H1 (cell line): ENCODE results near the gene PIGA. TPM values are rescaled to one million over a fixed set of nuclear protein-coding genes. Genes with fewer than 3 reads are reported as not detected.

ENCODE experiments used
- BRCA1 ChIP-seq: IDR thresholded peaks from 2 replicates; pipeline ENCODE4 v1.6.1; 2012; ENCODE audit warnings: low read depth, low read length, improper control_type of control experiment
- CHD1 ChIP-seq: IDR thresholded peaks from 2 replicates; pipeline ENCODE4 v1.6.1; 2012; ENCODE audit warnings: low read depth, low read length, improper control_type of control experiment
- CHD2 ChIP-seq: IDR thresholded peaks from 2 replicates; pipeline ENCODE4 v1.6.1; 2012; ENCODE audit warnings: low read length, improper control_type of control experiment
- CTBP2 ChIP-seq: IDR thresholded peaks from 2 replicates; pipeline ENCODE4 v1.7.0; 2011; ENCODE audit warnings: borderline replicate concordance, mild to moderate bottlenecking, moderate library complexity, mixed read lengths, low read length; ENCODE audit not compliant: insufficient read depth, insufficient read length
- E2F6 ChIP-seq: IDR thresholded peaks from 2 replicates; pipeline ENCODE4 v1.6.1; 2012; ENCODE audit warnings: inconsistent platforms
- FOSL1 ChIP-seq: IDR thresholded peaks from 2 replicates; pipeline ENCODE4 v1.6.1; 2011; ENCODE audit warnings: mild to moderate bottlenecking, low read depth, low read length, moderate library complexity; ENCODE audit not compliant: insufficient read depth
- HDAC2 ChIP-seq, 2 experiments: fragments of 300-600 bp in 1 of 2; sonication (generic) in 1 of 2; IDR thresholded peaks; 2 replicates each; pipeline ENCODE4 v1.6.1; 2011 to 2012; ENCODE audit warnings: low read depth in 2 of 2, low read length in 2 of 2, mild to moderate bottlenecking in 2 of 2, moderate library complexity in 2 of 2, borderline replicate concordance in 1 of 2, inconsistent platforms in 1 of 2
- JUN ChIP-seq: IDR thresholded peaks from 2 replicates; pipeline ENCODE4 v1.6.1; 2011; ENCODE audit warnings: low read depth, mild to moderate bottlenecking, improper control_type of control experiment, low read length
- MAFK ChIP-seq: IDR thresholded peaks from 2 replicates; pipeline ENCODE4 v1.6.1; 2012; ENCODE audit warnings: low read depth, mild to moderate bottlenecking, improper control_type of control experiment, low read length
- NRF1 ChIP-seq: IDR thresholded peaks from 2 replicates; pipeline ENCODE4 v1.6.1; 2011; ENCODE audit warnings: mild to moderate bottlenecking, low read depth, low read length, improper control_type of control experiment
- POLR2AphosphoS5 ChIP-seq: IDR thresholded peaks from 2 replicates; pipeline ENCODE4 v1.6.1; 2011; ENCODE audit warnings: low read depth, low read length
- RAD21 ChIP-seq, 2 experiments: IDR thresholded peaks in 1 of 2; conservative IDR thresholded peaks in 1 of 2; 2 replicates each; pipeline ENCODE4 v1.6.1; 2011; ENCODE audit warnings: low read depth in 2 of 2, low read length in 2 of 2, improper control_type of control experiment in 1 of 2, inconsistent platforms in 1 of 2, mild to moderate bottlenecking in 1 of 2, moderate library complexity in 1 of 2
- SAP30 ChIP-seq: fragments of 300-600 bp; sonication (generic); IDR thresholded peaks from 2 replicates; pipeline ENCODE4 v1.7.1; 2012; ENCODE audit warnings: low read length, moderate library complexity, mild to moderate bottlenecking, inconsistent platforms; ENCODE audit not compliant: insufficient read depth, insufficient replicate concordance
- SIX5 ChIP-seq: IDR thresholded peaks from 2 replicates; pipeline ENCODE4 v1.6.1; 2011; ENCODE audit warnings: mild to moderate bottlenecking, low read depth, low read length
- TAF1 ChIP-seq: IDR thresholded peaks from 2 replicates; pipeline ENCODE4 v1.6.1; 2011; ENCODE audit warnings: mild to moderate bottlenecking, low read depth, low read length
- TBP ChIP-seq: IDR thresholded peaks from 2 replicates; pipeline ENCODE4 v1.6.1; 2011; ENCODE audit warnings: low read depth, low read length, improper control_type of control experiment
- TEAD4 ChIP-seq: IDR thresholded peaks from 2 replicates; pipeline ENCODE4 v1.6.1; 2012; ENCODE audit warnings: low read depth, low read length, inconsistent platforms, mixed read lengths
- ZNF274 ChIP-seq: IDR thresholded peaks from 2 replicates; pipeline ENCODE4 v1.7.0; 2012; ENCODE audit warnings: low read length, borderline replicate concordance; ENCODE audit errors: extremely low read depth
- polyA plus RNA-seq, 7 experiments: library from polyadenylated mRNA; depleted of rRNA in 3 of 7; stranded (reverse) in 5 of 7; unstranded in 2 of 7; fragments of >200 nt in 5 of 7; fragments of 200-250 nt in 2 of 7; gene quantifications; 1 replicate in 5 of 7; 2 replicates in 1 of 7; 4 replicates in 1 of 7; pipeline versions ENCODE4 v1.2.1 to v1.2.3, GENCODE V29; 2011 to 2013; ENCODE audit warnings: missing spikeins in 2 of 7, mixed read lengths in 2 of 7
- total RNA-seq: library from RNA; stranded (reverse); fragmentation: NEBNext Ultra II Directional; extraction: Animal tissue kit (Norgen Biotek cat#: 25700); gene quantifications from 2 replicates; pipeline ENCODE4 v1.2.1, GENCODE V29; 2021

The PIGA gene
- total and polyA plus RNA-seq, 2 of the 8 experiments (the other 6 are each of a cell fraction or from before 2014, with no cell fraction given), result 5.0 to 13.4 TPM

DNA sequence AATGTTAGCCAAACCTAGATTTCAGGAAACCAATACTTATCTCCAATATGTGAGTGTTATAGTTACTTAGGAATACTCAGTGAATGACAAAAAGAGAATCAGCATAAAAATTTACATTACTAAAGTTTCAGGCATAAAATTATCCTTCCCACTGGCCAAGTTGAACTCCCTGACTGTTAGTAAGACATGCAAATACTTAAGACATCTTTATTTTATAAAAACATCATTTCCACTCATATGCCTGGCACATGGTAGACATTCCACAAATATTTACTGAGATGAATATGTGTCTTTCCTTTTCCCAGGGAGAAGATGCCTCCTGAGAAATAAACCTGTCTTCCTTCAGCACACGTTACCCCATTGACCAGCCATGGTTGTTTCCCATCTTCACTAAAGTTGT, 41.6 kb upstream of the PIGA start (continued):
- TF ChIP-seq MAFK (no peak), TEAD4 (no peak), HDAC2 (IDR thresholded peaks at IDR 0.05; ENCODE audit: borderline replicate concordance in 1 of 2, low read depth in 2 of 2, low read length in 2 of 2) (no peak), CTBP2 (no peak), CHD2 (no peak), CHD1 (no peak), SAP30 (no peak), FOSL1 (no peak), NRF1 (no peak), TBP (no peak), SIX5 (no peak), RAD21 (IDR thresholded peaks at IDR 0.05 in 1 of 2, conservative IDR thresholded peaks at IDR 0.05 in 1 of 2; ENCODE audit: low read depth in 2 of 2, low read length in 2 of 2) (no peak), E2F6 (no peak), TAF1 (no peak), POLR2AphosphoS5 (no peak), JUN (no peak), BRCA1 (no peak), ZNF274 (no peak)
